HG03108 (cell line): Measurements from ENCODE around the gene ZNF490.

Experiments
- ATAC-seq: cut with Tn5 transposase; IDR thresholded peaks from one replicate; pipeline ENCODE4 v1.9.1; 2021; ENCODE audit warnings: moderate library complexity; ENCODE audit not compliant: unreplicated experiment

Gene ZNF490

DNA sequence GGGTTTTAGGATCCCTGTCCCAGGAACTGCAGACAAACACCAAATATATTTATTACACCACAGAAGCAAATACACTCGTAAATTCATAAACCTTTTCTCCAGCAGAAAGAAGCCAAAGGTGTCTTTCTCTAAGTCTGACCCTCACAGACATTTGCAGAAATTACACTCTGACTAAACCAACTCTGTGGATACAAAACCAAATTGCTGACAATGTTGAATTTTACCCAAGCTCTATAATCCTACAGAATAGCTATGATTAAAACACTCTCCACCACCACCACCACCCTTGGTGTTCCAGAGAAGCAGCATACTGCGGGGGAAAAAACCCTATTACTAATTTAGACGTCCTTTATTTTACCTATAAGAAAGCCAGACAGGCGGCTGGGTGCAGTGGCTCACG lies 64.5 kb downstream of the ZNF490 start:
- no peak for ATAC-seq

DNA sequence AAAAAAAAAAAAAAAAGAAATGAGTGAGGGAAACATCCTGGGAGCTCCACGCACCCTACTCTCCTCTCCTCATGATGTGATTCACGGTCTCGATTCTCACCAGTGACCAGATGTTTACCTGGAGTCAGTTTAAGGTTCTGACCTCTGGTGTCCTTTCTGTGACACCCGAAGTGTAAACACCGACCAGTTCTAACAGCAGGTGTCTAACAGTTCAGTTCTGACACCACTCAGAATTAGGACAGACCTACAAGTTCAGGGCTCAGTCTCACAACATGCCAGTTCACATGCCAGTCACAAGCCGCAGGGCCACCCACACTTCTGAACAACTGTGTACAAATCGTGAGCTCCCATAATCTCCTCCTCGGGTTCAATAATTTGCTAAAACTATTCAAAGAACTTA lies 65.3 kb downstream of the ZNF490 start:
- no peak for ATAC-seq

DNA sequence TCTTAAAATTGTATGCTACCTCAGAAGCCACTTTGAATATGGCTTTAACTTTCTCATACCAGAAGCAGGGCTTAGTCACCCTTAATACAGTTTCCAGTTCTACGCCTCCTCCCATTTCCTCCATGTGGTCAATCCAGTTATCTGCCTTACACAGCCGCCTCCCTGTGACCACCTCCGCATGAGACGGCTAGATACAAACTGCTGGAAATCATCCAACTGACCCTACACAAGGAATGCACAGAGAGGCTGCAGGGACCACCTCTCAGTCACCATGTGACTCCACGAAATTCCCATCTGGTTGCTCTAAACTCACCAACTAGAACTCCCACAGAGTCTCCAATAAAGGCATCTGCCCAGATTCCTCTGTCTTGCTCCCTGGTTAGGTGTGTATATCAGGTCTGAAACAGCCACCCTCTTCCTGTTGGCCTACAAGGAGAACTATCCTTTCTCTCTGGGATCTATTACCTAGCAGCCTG lies 66.2 kb downstream of the ZNF490 start:
- no peak for ATAC-seq

DNA sequence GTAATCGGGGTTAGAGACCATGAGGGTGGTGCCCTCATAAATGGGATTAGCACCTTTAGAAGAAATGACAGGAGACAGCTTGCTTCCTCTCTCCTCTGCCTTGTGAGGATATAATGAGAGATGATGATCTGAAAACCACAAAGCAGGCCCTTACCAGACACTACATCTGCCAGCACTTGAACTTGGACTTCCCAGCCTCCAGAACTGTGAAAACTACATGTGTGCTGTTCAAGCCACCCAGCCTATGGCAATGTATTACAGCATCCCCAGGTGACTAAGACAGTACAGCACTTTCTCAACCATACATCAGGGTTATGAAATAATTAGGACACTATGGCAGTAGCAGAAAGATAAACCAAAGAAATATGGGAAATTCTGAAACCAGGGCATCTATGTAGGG lies 66.8 kb downstream of the ZNF490 start:
- ATAC-seq = no peak
